Stimulated activated naive CD4-positive, alpha-beta T cell treated with Interleukin-2 at 50 U/mL for 16 hours (primary cell): ENCODE measurements around the gene ADAM12.

Experiments
- DNase-seq: peaks from one replicate; lab custom pipeline; 2025; lab: John Stamatoyannopoulos, UW

Gene ADAM12

DNA sequence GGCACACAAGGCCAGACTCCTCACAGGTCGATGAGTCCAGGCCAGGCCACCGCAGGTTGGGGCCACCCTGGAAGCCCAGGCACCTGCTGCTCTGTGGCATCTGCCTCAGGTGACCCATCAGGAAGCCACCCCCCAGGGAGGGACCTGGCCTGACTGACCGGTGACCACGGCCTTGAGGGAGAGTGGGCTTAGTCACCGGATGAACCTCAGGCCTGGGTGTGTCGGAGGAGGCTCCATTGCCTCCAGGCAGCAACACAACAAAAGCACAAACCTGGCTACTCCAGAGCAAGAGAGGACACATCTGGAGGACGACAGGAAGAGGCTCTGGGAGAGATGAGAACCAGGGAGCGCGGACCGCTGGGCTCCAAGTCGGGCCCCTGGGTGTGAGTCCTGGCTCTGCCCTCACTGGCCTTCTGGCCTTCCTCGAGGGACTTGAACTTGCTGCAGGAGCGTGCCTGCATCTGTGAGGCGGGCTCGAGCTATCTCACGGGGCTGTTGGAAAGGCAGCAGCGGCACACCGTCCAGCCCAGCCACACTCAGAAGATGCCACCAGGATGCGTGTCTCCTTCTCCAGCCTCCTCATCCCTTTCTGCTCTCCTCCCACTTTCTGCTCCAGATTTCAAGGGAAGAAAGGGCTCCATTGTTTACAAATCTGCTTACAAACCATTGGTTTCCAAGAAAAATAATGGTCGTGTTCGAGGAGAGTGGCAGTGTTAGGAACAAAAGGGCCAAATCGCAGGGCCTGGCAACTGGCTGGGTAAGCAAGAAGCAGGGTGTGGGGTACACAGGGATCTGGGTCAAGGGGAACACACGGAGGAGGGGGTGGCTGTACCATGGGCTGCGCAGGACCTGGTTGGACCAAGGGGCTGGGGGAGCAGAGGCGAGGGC, 152.9 kb downstream of the ADAM12 start:
- DNase-seq, result no peak

DNA sequence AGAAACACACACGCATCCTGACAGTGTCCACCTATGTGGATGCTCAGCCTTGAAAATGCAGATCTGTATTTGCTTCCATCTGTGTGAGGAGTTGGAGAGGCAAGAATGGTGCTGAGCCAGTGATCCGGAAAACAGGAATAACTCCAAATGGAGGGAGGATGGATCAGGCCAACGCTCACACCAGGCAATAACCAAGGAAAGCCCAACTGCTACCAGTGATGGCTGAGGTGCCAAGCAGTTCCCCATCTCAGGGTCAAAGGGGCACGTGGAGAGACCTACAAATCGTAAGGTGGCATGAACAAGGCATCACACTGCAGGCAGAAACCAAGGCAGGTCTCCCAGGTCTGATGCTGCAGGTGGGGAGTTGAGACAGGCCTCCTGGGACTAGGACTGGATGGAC, 153.6 kb downstream of the ADAM12 start:
- DNase-seq, result no peak

DNA sequence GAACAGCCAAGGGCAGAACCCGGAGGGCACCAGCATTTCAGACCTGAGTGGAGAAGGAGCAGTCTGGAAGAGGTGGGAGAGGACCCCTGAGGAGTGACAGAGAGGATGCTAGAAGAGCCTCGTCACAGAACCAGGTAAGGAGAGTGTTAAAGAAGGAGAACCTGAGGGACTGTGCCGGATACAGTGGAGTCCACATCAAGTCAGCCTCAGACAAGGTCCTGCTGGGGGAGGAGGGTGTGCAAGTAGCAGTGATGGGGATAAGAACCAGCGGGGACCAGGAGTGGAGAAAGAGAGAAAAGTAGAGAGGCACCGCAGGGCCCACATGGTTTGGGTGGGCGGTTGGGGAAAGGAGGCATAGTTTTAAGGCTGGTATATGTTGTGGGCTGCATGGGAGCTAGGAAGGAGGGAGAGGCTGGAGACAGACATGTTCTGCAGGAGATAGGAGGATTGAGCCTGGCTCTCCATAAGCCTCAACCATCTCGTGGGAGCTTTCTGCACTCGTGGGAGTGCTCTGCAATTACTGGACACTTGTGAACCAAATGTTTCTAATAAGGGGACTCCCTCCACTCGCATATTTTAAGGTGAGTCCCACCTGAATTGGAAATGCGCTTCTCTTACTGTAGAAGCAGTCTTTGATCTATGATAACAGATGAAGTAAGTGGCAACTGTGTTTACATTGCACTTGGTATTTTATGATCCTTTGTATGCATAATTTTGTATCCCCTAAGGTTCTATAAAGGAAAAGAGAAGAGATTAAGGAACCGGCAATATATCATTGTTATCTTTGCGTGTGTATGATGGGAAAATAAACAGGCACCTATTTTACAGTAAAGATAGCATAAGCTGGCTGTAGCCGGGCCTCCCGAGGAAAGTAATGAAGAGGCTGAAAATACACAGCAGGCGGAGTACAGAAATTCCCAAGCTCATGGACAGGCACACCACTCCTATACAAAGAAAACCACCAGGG, 154.8 kb downstream of the ADAM12 start:
- no peak for DNase-seq

DNA sequence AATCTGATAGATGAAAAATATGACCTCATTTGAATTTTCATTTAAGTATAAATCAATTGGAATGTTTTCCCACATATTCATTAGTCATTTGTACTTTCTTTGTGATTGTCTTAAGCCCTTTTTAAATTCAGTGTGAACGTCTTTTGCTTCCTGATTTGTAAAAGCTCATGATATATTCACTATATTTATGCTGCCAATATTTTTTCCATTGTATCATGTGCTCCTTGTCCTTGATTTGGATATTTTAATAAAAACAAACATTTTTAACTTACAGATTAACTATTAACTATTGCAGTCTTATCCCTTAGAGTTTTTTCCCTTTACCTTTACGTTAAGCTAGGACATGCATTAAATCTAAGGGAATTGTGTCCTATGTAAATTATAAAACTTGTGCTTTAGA, 157.7 kb downstream of the ADAM12 start:
- no peak for DNase-seq

DNA sequence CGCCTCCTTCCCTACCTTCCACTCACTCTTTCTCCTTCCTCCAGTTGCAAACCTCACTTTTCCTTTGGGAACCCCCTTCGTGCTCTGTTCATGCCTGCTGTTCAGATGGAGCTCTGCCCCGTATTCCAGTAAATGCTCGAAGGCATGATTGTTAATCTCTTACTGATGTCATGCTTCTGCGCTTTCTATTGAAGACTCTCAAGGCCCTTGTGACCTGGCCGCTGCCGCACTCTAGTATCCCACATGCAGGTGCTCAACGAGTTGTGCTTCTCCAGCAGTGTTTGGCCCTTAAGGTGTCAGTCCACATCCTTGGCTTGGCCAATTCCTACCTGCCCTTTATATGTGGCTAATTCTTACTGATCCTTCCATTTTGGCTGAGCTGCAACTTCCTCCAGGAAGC, 158.6 kb downstream of the ADAM12 start:
- no peak for DNase-seq

DNA sequence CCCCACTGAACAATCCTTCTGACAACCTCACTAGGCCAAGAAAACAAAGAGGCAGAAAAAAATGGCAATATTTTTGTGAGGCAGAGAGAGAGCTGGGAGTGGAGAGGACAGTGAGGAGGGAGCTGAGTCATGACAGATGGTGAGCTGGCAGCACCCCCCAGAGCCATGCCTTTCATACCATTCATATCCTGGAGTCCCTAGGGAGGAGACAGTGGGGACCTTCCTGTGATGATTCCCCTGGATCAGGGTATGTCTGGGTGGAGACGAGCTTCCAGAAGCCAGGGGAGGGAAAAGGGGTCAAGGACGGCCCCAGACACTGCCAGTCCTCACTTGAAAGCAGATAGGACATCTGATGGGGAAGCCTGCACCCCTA, 160.5 kb downstream of the ADAM12 start:
- no peak for DNase-seq

DNA sequence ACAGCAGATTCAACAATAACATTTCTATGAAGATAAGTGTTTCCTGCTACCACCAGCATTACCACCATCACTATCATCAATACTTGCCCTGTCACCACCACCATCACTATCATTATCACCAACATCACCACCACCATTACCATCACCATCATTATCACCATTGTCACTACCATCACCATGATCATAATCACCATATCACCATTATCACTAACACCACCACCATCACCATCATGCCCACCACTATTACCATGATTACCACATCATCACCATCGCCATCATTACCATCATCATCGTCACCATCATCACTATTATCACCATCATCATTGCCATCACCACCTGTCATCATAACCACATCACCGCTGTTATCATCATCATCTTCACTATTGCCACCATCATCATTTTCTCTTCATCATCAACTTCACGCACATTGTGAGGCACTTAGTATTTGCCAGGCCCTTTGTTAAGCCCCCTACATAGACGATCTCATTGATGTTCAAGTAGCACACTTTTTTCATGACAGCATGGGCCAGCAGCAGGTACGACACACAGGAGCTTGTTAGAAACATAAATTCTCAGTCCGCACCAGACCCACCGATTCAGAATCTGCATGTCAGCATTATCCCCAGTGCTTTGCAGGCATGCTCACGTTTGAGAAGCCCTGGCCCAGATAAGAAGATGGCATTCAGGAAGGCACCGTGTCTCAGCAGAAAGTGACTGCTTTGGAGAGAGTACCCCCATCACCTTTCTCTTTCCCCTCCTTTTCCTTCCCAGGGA, 161.1 kb downstream of the ADAM12 start:
- no peak for DNase-seq

DNA sequence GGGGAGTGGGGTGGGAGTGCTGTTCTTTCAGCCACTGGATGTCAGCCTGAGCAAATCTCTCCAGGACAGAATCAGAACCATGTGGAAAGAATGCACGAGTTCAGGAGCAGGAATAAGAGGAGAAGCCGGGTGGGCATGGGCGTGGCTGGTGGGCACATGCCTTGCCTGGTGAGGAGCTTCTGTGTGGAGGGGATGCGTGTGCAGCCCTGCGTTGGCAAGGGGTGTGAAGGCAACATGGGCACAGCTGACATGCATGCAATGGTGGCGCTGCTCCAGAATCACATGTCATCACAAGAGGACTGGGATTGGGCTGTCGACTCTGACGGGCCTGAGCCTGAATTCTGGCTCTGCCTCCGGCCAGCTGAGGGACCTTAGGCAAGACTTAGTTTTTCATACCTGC, 162.1 kb downstream of the ADAM12 start:
- no peak for DNase-seq

DNA sequence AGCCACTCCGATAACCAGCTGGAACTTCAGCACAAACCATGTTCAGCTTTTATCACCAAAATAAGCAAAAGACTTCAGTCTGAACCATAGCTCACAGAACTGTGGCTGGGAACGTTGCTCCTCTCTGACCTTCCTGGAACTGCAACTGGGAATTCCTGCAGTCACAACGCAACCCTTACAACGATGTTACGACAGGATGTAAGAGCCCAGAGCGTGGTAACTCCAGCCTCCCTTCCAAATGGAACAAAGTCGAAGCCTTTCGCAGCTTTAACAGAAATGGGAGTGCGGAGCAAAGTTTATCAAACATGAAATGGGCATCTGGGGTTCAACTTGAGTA, 162.6 kb downstream of the ADAM12 start:
- no peak for DNase-seq

DNA sequence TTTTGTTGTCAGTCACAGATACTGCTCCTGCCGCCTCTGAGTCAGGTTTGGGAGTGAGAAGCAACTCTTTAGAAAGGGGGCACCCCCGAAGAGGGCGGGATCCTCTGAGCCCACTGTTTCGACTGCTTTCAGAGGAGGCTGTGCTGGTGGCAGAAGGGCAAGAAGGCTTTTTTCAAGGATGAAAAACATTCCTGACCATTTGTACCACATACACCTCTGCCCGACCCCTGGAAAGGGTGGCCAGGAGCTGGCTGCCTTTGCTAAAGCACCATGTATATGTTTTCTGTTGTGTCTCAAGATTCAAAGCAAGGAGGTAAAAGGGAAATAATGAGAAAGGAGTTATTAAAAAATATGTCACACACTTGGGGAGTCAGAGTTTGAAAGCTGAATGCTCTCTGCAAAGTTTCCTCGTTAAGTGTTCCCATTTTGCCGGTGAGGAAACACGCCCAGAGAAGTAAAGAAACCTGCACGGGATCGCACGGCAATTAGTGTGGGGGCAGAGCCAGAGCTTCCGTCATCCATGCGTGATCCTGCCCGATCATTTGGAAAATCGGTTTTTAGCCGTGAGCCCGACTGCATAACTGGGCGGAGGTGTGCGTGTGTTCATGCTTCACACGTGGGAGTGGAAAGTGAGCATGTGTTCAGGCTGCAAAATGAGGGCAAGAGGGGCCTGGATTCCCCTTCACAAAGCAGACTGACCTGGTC, 163.2 kb downstream of the ADAM12 start:
- DNase-seq, result no peak

DNA sequence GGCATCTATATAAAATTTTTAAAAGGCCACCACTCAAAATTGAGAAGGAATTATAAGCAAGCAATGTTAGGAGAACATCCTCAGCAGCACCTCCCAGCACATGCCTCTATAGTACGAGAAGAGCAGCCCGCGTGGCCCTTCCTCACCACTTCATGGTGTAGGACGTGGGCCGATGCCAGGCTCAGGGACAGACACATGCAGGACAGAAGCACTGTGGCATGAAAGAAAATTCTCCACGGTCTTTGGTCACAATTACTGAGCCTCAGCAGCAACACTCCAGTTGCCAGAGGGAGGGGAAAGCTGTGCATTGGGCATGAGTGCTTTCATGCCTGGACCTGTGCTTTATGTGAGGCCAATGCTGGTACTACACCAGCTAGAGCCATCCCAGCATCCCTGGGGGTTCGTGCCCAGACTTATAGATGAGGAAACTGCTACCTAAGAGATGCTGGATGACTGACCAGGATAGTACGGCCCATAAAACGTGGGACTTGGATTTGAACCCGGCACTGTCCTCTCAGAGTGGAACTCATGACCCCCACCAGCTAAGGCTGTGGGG, 164.7 kb downstream of the ADAM12 start:
- DNase-seq, result no peak

DNA sequence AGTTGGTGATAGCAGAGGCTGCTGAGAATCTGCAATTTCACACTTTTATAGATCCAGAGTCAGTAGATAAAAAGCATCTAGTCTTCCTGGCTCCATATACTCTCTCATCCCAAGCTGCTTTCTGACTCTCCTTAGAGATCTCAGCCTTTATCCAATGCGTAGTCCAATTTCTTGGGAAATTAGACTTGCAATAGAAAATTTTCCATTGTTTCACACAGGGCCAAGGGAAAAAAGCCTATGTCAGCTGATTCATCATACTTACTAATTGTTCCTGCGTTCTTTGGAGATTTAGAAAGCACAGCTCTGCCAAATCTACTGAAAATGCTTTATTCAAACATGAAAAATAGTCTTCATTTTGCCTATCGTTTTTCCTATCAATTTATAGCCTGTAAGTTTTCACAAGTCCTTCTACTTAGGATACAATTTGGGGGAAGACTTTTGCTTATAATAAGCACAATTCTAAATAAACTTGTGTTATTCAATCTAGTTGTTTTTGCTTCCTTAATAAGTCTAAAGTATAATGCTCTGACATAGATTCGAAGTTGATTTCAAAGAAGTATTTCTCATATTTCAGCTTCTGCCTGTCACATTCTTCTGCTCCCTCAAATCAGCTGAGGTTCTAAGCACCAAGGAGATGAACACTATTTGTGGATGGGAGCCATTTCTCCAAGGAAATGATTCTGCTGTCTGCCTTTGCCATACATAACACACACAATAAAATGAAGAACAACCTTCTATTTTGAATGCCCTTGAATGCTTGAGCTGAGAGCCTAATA, 165.4 kb downstream of the ADAM12 start:
- no peak for DNase-seq

DNA sequence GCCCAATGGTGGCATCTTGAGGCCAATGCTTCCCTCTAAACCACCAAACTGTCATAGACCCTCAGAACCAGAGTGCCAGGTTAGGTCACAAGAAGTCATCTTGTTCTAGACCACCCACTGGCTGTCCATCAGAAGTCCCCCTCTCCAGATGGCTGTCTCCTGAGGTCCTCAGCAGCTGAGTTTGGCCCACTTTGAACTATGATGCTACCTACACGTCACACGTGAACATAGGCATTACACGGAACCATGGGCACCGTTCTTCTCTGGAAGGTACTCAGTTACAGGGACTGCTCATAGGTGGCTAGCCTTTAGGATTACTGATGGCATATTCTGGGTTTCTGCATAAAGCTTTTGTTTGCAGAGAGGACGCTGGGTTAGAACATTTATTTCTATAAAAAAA, 166.4 kb downstream of the ADAM12 start:
- DNase-seq, result no peak

DNA sequence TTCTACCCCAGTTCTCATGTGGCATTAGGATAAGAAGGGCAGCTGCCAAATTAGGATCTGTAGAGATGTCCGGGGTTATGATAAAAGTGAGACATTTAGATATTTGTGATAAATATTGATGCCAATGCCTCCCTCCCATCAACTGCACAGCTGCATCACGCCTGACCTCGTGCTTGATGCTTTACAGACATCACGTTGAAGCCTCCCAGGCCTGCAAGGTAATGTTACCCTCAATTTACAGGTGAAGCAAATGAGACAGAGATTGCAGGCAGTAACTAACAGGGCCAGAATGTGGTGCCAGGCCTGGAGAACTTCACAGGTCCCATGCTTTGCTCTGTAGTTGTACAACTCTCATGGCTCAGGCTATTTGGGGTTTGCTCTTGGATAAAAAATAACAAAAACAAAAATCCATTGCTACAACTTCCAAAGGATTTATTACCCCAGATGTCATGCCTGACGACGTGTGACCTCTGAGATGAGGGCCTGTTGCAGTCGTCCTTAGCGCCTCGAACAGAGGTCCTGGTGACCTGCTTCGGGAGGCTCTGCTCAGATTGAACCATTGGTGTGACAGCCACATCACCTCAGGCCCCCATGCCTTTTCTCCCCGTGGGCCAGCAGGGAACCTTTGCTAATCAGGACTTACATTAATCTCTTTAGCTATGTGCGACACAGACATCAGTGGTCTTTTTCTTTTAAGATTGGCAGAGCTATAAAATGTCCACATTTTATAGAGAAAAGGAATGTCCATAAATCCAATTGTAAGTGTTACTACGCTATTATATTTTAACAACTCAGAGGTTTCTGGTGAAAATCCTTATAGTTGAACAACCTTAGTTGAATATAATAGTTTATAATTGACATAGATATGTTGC, 169.3 kb downstream of the ADAM12 start:
- no peak for DNase-seq

DNA sequence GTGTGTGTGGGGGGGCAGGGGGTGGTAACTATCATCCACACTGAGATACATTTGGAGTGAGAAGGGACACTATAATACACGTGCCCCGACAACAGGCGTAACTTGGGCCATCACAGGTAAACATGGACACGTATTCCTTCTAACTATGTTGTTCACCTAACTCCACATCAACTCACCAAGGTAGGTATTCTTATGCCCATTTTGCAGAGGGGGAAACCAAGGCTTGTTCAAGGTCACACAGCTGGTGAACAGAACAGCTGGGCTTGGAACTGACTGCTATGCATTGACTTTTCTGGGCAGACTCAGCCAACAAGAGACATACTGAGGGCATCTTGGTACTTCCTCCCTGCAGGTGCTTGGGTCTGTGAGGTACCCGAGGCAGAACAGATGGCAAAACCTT, 170.1 kb downstream of the ADAM12 start:
- DNase-seq, result no peak

DNA sequence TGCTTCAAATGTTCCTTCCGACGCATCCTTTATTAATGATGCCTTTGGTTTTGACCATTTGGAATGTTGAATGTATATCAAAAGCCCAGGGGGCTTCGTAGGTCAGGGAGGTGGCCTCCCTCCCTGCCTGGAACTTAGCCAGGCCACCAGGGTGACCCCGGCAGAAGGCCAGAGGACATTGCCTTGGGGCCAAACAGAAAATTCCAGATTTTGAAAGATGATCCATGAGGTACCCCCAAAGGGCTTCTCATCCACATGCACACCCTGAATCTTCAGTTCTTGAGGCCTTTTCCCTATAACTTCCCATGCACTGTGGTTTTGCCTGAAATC, 171.7 kb downstream of the ADAM12 start:
- no peak for DNase-seq

DNA sequence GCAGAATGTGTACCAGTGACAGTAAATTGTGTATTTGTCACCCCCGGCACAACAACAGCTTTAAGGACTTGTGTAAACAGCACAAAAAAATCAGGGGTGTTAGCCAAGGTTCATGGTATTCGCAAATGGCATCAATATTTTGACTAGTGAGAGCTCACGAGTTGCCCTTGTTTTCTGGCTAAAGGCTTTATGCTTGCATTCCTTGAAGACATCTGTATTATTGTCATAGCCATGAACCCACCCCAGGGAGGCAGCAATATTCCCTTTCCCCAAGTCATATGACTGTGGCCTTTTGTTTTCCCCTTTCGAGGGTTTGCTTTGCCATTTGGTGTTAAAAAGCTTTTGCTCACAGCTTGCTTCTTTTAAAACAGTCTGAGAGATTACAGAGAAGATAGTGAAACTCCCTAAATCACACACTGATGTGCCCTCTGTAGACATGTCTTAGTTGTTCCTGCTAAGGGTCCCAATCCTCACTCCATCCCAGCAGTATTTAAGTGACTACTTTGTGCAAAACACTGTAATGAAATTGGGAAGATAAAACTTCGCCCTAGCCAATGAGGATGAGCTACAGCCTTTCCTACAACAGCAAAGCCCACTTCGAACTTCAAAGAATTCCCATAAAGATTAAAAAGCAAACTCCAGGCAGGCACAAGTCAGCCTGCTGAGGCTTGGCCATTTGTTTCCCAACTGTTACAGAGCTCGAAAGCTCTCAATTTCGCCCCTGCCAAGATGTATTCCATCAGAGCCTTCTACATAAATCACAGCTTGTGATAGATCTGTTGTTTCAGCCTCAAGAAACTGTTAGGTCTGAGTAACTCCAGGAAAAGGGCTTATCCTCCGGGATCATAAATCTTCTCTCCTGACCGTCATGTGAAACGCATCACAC, 172.3 kb downstream of the ADAM12 start:
- no peak for DNase-seq

DNA sequence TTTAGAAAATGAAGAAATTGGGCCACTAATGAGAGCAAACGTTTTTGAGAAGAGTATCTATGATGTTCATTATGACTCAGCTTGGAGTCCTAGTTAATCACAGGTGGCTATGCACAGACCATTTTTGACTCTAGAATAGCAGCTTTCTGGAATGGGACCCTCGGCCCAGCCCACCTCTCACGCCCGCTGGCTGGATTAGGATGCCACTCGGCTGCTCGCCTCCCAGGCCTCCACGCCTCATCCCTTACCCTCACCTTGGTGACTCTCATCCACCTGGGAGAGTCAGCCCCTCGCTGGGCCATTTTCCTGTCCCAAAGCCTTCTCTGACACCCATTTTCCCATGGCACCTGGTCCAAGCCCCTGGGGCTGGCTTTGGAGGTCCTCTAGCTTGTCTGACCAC, 173.6 kb downstream of the ADAM12 start:
- no peak for DNase-seq

DNA sequence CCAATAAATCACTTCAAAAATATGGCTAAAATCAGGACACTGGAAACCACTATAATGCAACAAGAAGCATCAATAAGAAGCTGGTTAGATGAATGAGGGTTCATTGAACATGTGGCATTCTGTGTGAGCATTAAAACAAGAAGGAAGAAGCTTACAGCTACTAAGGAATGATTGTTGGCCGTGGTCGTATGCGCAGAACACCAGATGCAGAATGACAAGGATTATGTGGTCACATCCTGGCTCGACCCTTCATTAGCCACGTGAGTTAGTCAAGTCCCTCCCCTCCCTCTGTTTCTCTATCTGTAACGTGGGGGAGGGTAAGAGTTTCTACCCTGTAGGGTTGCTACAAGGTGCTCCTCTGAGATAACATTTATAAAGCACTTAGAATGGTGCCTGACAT, 174.3 kb downstream of the ADAM12 start:
- DNase-seq, result no peak
